Mesenchymal stem cell (in vitro differentiated cells and primary cell): ENCODE measurements around the gene AOAH.

Source experiments
- DNase-seq: peaks from one replicate; pipeline ENCODE4 v3.0.0-alpha.2; 2013
- H2AFZ ChIP-seq: one replicate; pipeline ENCODE4 v1.6.1; 2013; ENCODE audit warnings: low read depth, mild to moderate bottlenecking, control low read depth, inconsistent platforms, low read length, moderate library complexity
- H2AK5ac ChIP-seq: 2 replicates; pipeline ENCODE4 v1.6.1; 2013; ENCODE audit warnings: low read length, moderate library complexity, mild to moderate bottlenecking, inconsistent platforms; ENCODE audit not compliant: severe bottlenecking
- H2BK120ac ChIP-seq: one replicate; pipeline ENCODE4 v1.6.1; 2013; ENCODE audit warnings: low read depth, mild to moderate bottlenecking, inconsistent platforms, low read length, moderate library complexity
- H2BK12ac ChIP-seq, 2 experiments: one replicate each; pipeline ENCODE4 v1.6.1; 2013; ENCODE audit warnings: inconsistent platforms in 2 of 2, low read length in 2 of 2, mild to moderate bottlenecking in 2 of 2, moderate library complexity in 2 of 2, control low read depth in 1 of 2
- H2BK15ac ChIP-seq: one replicate; pipeline ENCODE4 v1.6.1; 2013; ENCODE audit warnings: mild to moderate bottlenecking, low read depth, inconsistent platforms; ENCODE audit not compliant: poor library complexity, severe bottlenecking
- H2BK5ac ChIP-seq: 2 replicates; pipeline ENCODE4 v1.6.1; 2013; ENCODE audit warnings: low read depth, mild to moderate bottlenecking, low read length, control low read depth, inconsistent platforms; ENCODE audit not compliant: poor library complexity, severe bottlenecking
- H3K14ac ChIP-seq, 2 experiments: one replicate each; pipeline ENCODE4 v1.6.1; 2013; ENCODE audit warnings: inconsistent platforms in 2 of 2, low read length in 2 of 2, control low read depth in 1 of 2, mild to moderate bottlenecking in 1 of 2, moderate library complexity in 1 of 2
- H3K18ac ChIP-seq, 2 experiments: one replicate each; pipeline ENCODE4 v1.6.1; 2013; ENCODE audit warnings: inconsistent platforms in 2 of 2, low read length in 2 of 2, control low read depth in 1 of 2, low read depth in 1 of 2, mild to moderate bottlenecking in 1 of 2
- H3K23ac ChIP-seq, 2 experiments: one replicate each; pipeline ENCODE4 v1.6.1; 2013; ENCODE audit warnings: inconsistent platforms in 2 of 2, low read length in 2 of 2, mild to moderate bottlenecking in 2 of 2, moderate library complexity in 2 of 2, control low read depth in 1 of 2
- H3K27ac ChIP-seq: 2 replicates; pipeline ENCODE4 v1.5.1; 2013; ENCODE audit warnings: mild to moderate bottlenecking, moderate library complexity, low read length, control low read depth, inconsistent platforms; ENCODE audit not compliant: poor library complexity, severe bottlenecking
- H3K27me3 ChIP-seq, 2 experiments: 2 replicates each; pipeline versions ENCODE4 v1.6.1 to v1.7.0; 2013; ENCODE audit warnings: low read length in 2 of 2, mild to moderate bottlenecking in 2 of 2, moderate library complexity in 2 of 2, control low read depth in 1 of 2, inconsistent platforms in 1 of 2; ENCODE audit not compliant: control insufficient read depth in 1 of 2, insufficient read depth in 1 of 2
- H3K36me3 ChIP-seq, 2 experiments: 2 replicates each; pipeline versions ENCODE4 v1.6.1 to v1.7.0; 2013; ENCODE audit warnings: low read length in 2 of 2, control low read depth in 1 of 2, inconsistent platforms in 1 of 2, low read depth in 1 of 2, mild to moderate bottlenecking in 1 of 2; ENCODE audit not compliant: insufficient read depth in 2 of 2, control insufficient read depth in 1 of 2
- H3K4ac ChIP-seq, 2 experiments: one replicate each; pipeline ENCODE4 v1.6.1; 2013; ENCODE audit warnings: inconsistent platforms in 2 of 2, low read length in 2 of 2, mild to moderate bottlenecking in 2 of 2, moderate library complexity in 2 of 2, control low read depth in 1 of 2, low read depth in 1 of 2
- H3K4me1 ChIP-seq: 2 replicates; pipeline ENCODE4 v1.6.1; 2013; ENCODE audit warnings: low read depth, low read length, control low read depth; ENCODE audit not compliant: control insufficient read depth, insufficient read depth
- H3K4me2 ChIP-seq: 2 replicates; pipeline ENCODE4 v1.6.1; 2013; ENCODE audit warnings: low read length, mild to moderate bottlenecking, inconsistent platforms; ENCODE audit not compliant: poor library complexity, severe bottlenecking
- H3K4me3 ChIP-seq, 2 experiments: 2 replicates each; pipeline versions ENCODE4 v1.5.1 to v1.7.0; 2013; ENCODE audit warnings: low read length in 2 of 2, mild to moderate bottlenecking in 2 of 2, control low read depth in 1 of 2, low read depth in 1 of 2; ENCODE audit not compliant: insufficient read depth in 1 of 2
- H3K79me1 ChIP-seq: replicated peaks from 2 replicates; pipeline ENCODE4 v1.6.1; 2013; ENCODE audit warnings: mild to moderate bottlenecking, control low read depth, low read length, inconsistent platforms; ENCODE audit not compliant: poor library complexity, severe bottlenecking
- H3K9ac ChIP-seq: 2 replicates; pipeline ENCODE4 v1.7.0; 2013; ENCODE audit warnings: mild to moderate bottlenecking, low read length, moderate library complexity
- H3K9me3 ChIP-seq: 2 replicates; pipeline ENCODE4 v1.7.0; 2013; ENCODE audit warnings: mild to moderate bottlenecking, low read length; ENCODE audit not compliant: control insufficient read depth
- H4K8ac ChIP-seq: one replicate; pipeline ENCODE4 v1.6.1; 2013; ENCODE audit warnings: inconsistent platforms, mild to moderate bottlenecking, low read length, moderate library complexity
- H4K91ac ChIP-seq: one replicate; pipeline ENCODE4 v1.6.1; 2013; ENCODE audit warnings: mild to moderate bottlenecking, low read length, inconsistent platforms
- WGBS: methylation state at CpG from one replicate; pipeline ENCODE4 v1.1.7; 2013; ENCODE audit warnings: mixed read lengths; 5-methylcytosine and 5-hydroxymethylcytosine counted together

Gene AOAH

GRCh38 chr7:36604806-36605205 is 119.5 kb downstream of the AOAH start:
- Histone ChIP-seq H3K79me1 (no peaks in the 10 kb centered on the region), H3K4me1 (peaks cover 7% of the 10 kb centered on the region), H3K27me3 (peaks cover 0 to 26% of the 10 kb centered on the region in 2 experiments), H3K36me3 (no peaks in the 10 kb centered on the region), H4K8ac (no peak overlapping the region), H3K9me3 (no peaks in the 10 kb centered on the region), H3K23ac (no peak overlapping the region), H2BK12ac (no peak overlapping the region), H2AFZ (no peak overlapping the region), H3K18ac (no peak overlapping the region), H4K91ac (no peak overlapping the region), H2AK5ac (no peak overlapping the region), H3K4me3 (no peak overlapping the region), H2BK5ac (no peak overlapping the region), H3K14ac (no peak overlapping the region), H3K4ac (no peak overlapping the region), H3K4me2 (no peak overlapping the region), H3K9ac (no peak overlapping the region), H2BK15ac (no peak overlapping the region), H3K27ac (no peak overlapping the region), H2BK120ac (no peak overlapping the region)
- DNase-seq: peak; percentile 5
- 68% methylated on average over 2 of the region's 3 CpGs for WGBS

- Histone ChIP-seq H2BK12ac (no peak overlapping the region), H4K91ac (no peak overlapping the region), H3K23ac (no peak overlapping the region), H2AFZ (no peak overlapping the region), H3K4me2 (no peak overlapping the region), H3K14ac (no peak overlapping the region), H3K4ac (no peak overlapping the region), H3K36me3 (no peaks in the 10 kb centered on the region), H2BK120ac (no peak overlapping the region), H2BK15ac (no peak overlapping the region), H3K9ac (no peak overlapping the region), H2BK5ac (no peak overlapping the region), H3K27me3 (peaks cover 0 to 15% of the 10 kb centered on the region in 2 experiments), H3K27ac (no peak overlapping the region), H3K9me3 (no peaks in the 10 kb centered on the region), H3K4me1 (peaks cover 7% of the 10 kb centered on the region), H2AK5ac (no peak overlapping the region), H3K4me3 (no peak overlapping the region), H4K8ac (no peak overlapping the region), H3K18ac (no peak overlapping the region), H3K79me1 (no peaks in the 10 kb centered on the region)
- WGBS: 97% methylated on average over 7 of the region's 7 CpGs
- DNase-seq: no peak
These were observed 121.1 kb downstream of the AOAH start for GRCh38 chr7:36602934-36603887.

DNA sequence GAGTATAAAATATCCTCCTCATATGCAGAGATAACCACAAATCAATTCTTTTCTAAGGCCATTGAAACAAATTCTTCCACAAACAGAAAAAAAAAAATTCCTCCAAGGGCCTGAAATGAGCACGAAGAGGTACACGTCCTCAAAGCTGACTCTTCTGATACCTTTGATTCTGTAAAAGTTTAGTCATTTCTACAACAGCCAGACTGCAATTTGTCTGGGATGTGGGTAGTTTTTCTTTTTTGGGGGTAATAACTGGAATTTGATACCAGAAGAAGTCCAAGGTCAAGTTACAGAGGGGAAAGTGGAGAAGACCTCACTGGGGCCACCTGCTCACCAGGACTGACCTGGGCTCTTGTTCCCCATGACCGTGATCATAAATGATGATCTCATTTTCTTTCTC is 121.8 kb downstream of the AOAH start:
- Histone ChIP-seq H3K9ac (no peak overlapping the region), H2BK15ac (no peak overlapping the region), H3K36me3 (no peaks in the 10 kb centered on the region), H3K18ac (no peak overlapping the region), H2AK5ac (no peak overlapping the region), H2BK12ac (no peak overlapping the region), H3K4me3 (no peak overlapping the region), H3K27ac (no peak overlapping the region), H2BK5ac (no peak overlapping the region), H4K8ac (no peak overlapping the region), H3K4ac (no peak overlapping the region), H3K23ac (no peak overlapping the region), H3K4me2 (no peak overlapping the region), H3K4me1 (peaks cover 7% of the 10 kb centered on the region), H4K91ac (no peak overlapping the region), H2BK120ac (no peak overlapping the region), H3K14ac (no peak overlapping the region), H3K27me3 (peaks cover 0 to 8% of the 10 kb centered on the region in 2 experiments), H2AFZ (no peak overlapping the region), H3K9me3 (no peaks in the 10 kb centered on the region), H3K79me1 (no peaks in the 10 kb centered on the region)
- no peak for DNase-seq
- 80% methylated on average over 2 of the region's 3 CpGs for WGBS

- H3K18ac ChIP-seq: no peak overlapping the region
- no peak overlapping the region for H3K23ac ChIP-seq
- H3K9me3 ChIP-seq: no peaks in the 10 kb centered on the region
- no peak overlapping the region for H2BK120ac ChIP-seq
- H3K9ac ChIP-seq: no peak overlapping the region
- H2AK5ac ChIP-seq: no peak overlapping the region
- no peak for DNase-seq
- H2BK5ac ChIP-seq: no peak overlapping the region
- H2BK15ac ChIP-seq: no peak overlapping the region
- no peak overlapping the region for H3K27ac ChIP-seq
- H3K4me1 ChIP-seq: peaks cover 7% of the 10 kb centered on the region
- no peak overlapping the region for H3K4me3 ChIP-seq
- H4K91ac ChIP-seq: no peak overlapping the region
- no peak overlapping the region for H3K14ac ChIP-seq
- H3K36me3 ChIP-seq: no peaks in the 10 kb centered on the region
- WGBS: 45% methylated on average over 3 of the region's 3 CpGs
- H3K27me3 ChIP-seq: peaks cover 0 to 5% of the 10 kb centered on the region in 2 experiments
- H3K4ac ChIP-seq: no peak overlapping the region
- H3K4me2 ChIP-seq: no peak overlapping the region
- no peak overlapping the region for H2AFZ ChIP-seq
- H3K79me1 ChIP-seq: no peaks in the 10 kb centered on the region
- H2BK12ac ChIP-seq: no peak overlapping the region
- H4K8ac ChIP-seq: no peak overlapping the region
These were observed 122.7 kb downstream of the AOAH start for GRCh38 chr7:36601601-36602000.
